NCI-H128 (cell line): Measurements from ENCODE around the gene SRP9.
"Not testable (repeated sequence)": the region's sequence is repeated elsewhere in the genome, so short reads cannot be mapped to it uniquely, and the experiment has no call there.

Experiments used
- DNase-seq: peaks from one replicate; lab custom pipeline; 2025; ENCODE audit not compliant: unreplicated experiment; lab: John Stamatoyannopoulos, UW

SRP9 gene

GRCh38 chr1:225774281-225775147, 3.1 kb upstream of the SRP9 start:
- no peak for DNase-seq

GRCh38 chr1:225776294-225776693, 1.3 kb upstream of the SRP9 start:
- DNase-seq: no peak

GRCh38 chr1:225777058-225777582, 506 bp upstream of the SRP9 start:
- DNase-seq: no peak

GRCh38 chr1:225778337-225778669, 677 bp downstream of the SRP9 start:
- DNase-seq: no peak

- DNase-seq: not testable (repeated sequence)
These were observed 1.5 kb downstream of the SRP9 start for GRCh38 chr1:225779165-225779564.

GRCh38 chr1:225780134-225780533, 2.5 kb downstream of the SRP9 start:
- no peak for DNase-seq

- no peak for DNase-seq
These were observed 3.0 kb downstream of the SRP9 start for GRCh38 chr1:225780630-225781029.

GRCh38 chr1:225789142-225789541, 11.5 kb downstream of the SRP9 start:
- not testable (repeated sequence) for DNase-seq

- no peak for DNase-seq
These were observed 17.3 kb downstream of the SRP9 start for GRCh38 chr1:225794954-225795353.

GRCh38 chr1:225796097-225796496, 18.5 kb downstream of the SRP9 start:
- DNase-seq: not testable (repeated sequence)

- not testable (repeated sequence) for DNase-seq
These were observed 23.5 kb downstream of the SRP9 start for GRCh38 chr1:225801146-225801545.

- no peak for DNase-seq
These were observed 28.6 kb downstream of the SRP9 start for GRCh38 chr1:225806249-225806648.

- DNase-seq: not testable (repeated sequence)
These were observed 29.1 kb downstream of the SRP9 start for GRCh38 chr1:225806736-225807135.

- DNase-seq: no peak
These were observed 30.5 kb downstream of the SRP9 start for GRCh38 chr1:225808136-225808535.

GRCh38 chr1:225809842-225810578, 32.4 kb downstream of the SRP9 start, which contains the start of gene EPHX1:
Gene EPHX1 (plus strand): TSS chr1:225810124. CDS start chr1:225828730, 18,606 bp downstream.
- DNase-seq: peak; percentile 68

- DNase-seq: not testable (repeated sequence)
These were observed 33.2 kb downstream of the SRP9 start for GRCh38 chr1:225810579-225811538.

- DNase-seq: no peak
These were observed 34.2 kb downstream of the SRP9 start for GRCh38 chr1:225811622-225812487.

- DNase-seq: no peak
These were observed 35.0 kb downstream of the SRP9 start for GRCh38 chr1:225812488-225813213.
